ENCODE measurements around the gene INPP5F.
"Not testable (repeated sequence)": the region's sequence is repeated elsewhere in the genome, so short reads cannot be mapped to it uniquely, and the experiment has no call there.

The INPP5F gene

DNA sequence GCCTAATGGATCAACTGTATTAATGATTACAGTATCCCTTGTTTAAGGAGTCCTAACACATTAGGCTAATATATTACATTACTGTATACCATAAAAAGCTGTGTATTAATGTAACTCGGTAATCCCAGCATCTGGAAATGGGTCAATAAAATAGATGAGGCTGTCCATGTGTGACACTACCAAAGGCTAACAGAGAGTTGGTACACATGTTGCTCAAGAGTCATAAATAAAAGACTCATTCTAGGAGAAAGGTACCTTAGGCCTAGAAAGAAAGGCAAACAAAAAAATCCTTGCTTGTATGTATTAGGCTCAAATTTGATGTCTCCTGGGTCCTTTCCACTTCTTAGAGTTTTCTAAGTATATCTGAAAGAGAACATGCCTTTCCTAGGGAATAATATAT lies 132.2 kb downstream of the INPP5F start:
- in situ Hi-C loops (cut with MboI; ENCODE audit: low sequenced_read_pairs): loop anchor here (10.0 kb wide), 1 partner anchor 113 kb away; no protein-coding TSS in a partner anchor

DNA sequence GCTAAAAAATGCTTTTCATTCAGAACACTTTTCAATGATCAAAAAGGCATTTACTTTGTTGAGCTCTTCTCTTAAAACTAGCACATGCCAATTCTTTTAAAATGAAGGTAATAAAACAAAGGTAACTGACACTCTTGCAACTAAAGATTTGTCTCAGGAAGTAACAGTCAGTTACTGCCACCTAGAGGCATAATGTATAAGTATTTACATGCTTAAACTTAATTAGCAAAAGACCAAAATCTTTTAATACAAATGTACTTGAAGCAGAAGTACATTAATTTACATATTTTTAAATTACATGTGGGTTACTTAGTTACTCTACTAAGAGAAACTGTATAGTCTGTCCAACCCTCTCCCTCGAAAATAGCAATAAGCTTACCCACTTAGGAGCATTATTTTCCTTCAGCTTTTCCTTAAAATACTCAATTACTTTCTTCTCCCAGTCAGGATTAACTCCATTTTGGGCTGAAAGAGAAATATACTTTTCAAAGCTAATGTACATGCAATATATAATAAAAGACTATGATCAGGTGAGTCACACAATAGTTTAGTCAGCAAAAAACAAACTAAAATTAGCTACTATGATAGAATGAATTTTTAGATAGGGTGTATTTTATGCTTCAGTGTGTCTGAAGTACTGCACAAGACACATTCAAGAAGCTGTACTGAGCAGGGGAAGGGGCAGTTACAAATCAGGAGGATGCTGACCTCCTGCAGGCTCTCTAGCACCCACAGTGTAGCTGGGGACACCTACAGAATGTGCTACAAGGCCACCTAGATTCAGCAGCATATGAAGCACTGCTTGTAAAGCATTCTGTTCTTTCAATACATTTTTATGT lies 133.8 kb downstream of the INPP5F start:
- in situ Hi-C loops (cut with MboI; ENCODE audit: low sequenced_read_pairs): loop anchor here (10.0 kb wide), 1 partner anchor 115 kb away; no protein-coding TSS in a partner anchor

GRCh38 chr10:119860866-119861607 lies 135.2 kb downstream of the INPP5F start:
- in situ Hi-C loops (cut with MboI; ENCODE audit: low sequenced_read_pairs): no loop called here

- in situ Hi-C loops (cut with MboI; ENCODE audit: low sequenced_read_pairs): no loop called here
These were observed 136.7 kb downstream of the INPP5F start for GRCh38 chr10:119862524-119862923.

GRCh38 chr10:119863951-119864565 lies 138.2 kb downstream of the INPP5F start:
- in situ Hi-C loops (cut with MboI; ENCODE audit: low sequenced_read_pairs): no loop called here

DNA sequence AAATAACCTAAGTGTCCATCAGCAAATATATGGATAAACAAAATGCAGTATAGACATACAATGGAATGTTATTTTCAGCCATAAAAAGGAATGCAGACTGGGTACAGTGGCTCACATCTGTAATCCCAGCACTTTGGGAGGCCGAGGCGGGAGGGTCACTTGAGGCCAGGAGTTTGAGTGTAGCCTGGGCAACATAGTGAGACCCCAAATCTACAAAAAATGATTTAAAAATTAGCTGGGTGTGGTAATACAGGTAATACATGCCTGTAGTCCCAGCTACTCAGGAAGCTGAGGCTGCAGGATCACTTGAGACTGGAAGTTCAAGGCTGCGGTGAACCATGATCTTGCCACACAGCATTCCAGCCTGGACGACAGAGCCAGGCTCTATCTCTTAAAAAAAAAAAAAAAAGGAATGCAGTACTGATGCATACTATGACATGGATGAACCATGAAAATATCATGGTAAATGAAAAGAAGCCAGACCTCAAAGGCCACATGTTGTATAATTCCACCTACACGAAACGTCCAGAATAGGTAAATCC lies 139.9 kb downstream of the INPP5F start:
- in situ Hi-C loops (cut with MboI; ENCODE audit: low sequenced_read_pairs): no loop called here

- in situ Hi-C loops (cut with MboI; ENCODE audit: low sequenced_read_pairs): no loop called here
These were observed 141.5 kb downstream of the INPP5F start for GRCh38 chr10:119867317-119867716.

GRCh38 chr10:119869398-119869797 lies 143.5 kb downstream of the INPP5F start:
- in situ Hi-C loops (cut with MboI; ENCODE audit: low sequenced_read_pairs): not testable (repeated sequence)

- in situ Hi-C loops (cut with MboI; ENCODE audit: low sequenced_read_pairs): no loop called here
These were observed 146.2 kb downstream of the INPP5F start for GRCh38 chr10:119871881-119872609.

DNA sequence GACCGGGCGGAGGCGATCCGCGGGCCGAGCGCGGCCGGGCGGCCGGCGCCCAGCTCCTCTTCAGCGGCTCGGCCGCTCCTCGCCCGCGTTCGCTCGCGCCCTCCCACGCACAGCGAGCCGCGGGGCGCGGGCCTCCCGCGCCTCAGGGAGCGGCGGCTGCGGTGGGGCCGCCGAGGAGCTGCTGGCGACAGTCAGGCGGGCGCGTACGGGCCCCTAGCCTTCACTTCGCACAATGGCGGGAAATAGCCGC lies 146.7 kb downstream of the INPP5F start, which contains the start of gene MCMBP:
Gene MCMBP, minus strand, starts transcription at position 234 of the 250 bp plus-strand sequence. CDS start 259 bp downstream, outside the sequence.
- in situ Hi-C loops (cut with MboI; ENCODE audit: low sequenced_read_pairs): no loop called here

DNA sequence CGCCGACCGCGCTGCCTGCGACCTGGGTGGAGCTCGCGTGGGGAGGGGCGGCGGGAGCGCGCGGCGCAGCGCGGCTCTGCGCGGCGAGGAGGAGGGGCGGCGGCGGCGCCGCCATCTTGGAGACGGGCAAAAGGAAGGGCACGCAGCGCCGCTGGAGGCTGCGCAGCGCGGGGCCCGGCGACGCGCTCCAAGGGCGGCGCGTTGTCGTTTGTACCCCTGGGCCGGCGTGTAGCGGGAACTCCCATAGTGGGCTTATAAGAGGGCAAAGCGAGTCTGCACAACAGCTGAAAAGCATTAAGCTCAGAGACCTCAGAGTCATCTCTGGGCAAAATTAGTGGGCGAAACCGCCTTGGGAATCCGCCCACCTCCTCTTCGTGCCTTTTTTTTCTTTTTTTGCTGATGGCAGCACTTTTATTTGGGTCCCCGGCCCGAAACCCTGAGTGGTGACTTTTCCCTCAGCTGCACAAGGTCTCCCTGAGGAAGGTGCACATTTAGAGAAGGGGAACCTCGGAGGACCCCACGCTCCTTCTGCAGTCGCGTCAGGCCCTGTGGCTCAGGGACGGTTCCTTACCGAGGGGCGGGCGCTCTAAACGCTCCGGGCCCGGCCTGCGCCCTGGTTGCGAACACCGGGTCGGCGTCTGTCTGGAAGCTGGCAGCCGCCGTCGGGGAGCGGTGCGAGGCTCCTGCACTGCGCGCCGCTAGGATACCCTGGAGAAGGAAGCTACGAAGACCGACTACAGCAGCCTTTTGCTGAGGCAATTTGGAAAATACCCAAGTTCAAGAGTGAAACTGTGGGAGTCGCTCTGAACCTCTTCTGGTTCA lies 147.2 kb downstream of the INPP5F start:
- in situ Hi-C loops (cut with MboI; ENCODE audit: low sequenced_read_pairs): no loop called here

DNA sequence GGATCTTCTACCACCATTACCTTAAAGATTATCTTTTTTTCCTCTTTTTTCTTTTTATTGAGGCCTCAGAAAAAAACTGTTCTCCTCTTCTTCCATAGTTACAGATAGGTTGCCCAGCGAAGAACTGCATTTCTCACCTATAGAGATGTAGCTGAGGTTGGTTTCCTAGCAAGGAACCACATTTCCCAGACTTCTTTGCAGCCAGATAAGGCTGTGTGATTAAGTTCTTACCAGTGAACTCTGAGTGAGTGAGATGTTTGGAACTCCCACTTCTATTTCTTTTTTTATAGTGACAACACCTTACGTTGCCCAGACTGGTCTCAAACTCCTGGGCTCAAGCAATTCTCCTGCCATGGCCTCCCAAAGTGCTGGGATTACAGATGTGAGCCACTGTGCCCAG lies 152.7 kb downstream of the INPP5F start:
- in situ Hi-C loops (cut with MboI; ENCODE audit: low sequenced_read_pairs): no loop called here

Measured in HL-60/S4 (cell line).